Memory B cell (primary cell): ENCODE results near the gene PLCH2.

ENCODE experiments used
- ATAC-seq: fragments of 150-1000 bp; cut with Tn5 transposase; 2 replicates; pipeline ENCODE4 v1.10.0; 2021; ENCODE audit warnings: low read depth, mild to moderate bottlenecking, moderate library complexity
- DNase-seq, 2 donors: peaks; one replicate each; pipeline ENCODE4 v3.0.0; 2022; ENCODE audit warnings: low spot score in 2 of 2
- H3K27ac Mint-ChIP-seq: one replicate; pipeline ENCODE4 v1.8.0; 2022; ENCODE audit warnings: mild to moderate bottlenecking, moderate library complexity, mixed read lengths
- H3K27me3 Mint-ChIP-seq: one replicate; pipeline ENCODE4 v1.8.0; 2022; ENCODE audit warnings: mixed read lengths
- H3K36me3 Mint-ChIP-seq: one replicate; pipeline ENCODE4 v1.8.0; 2022; ENCODE audit warnings: mild to moderate bottlenecking, mixed read lengths
- H3K4me1 Mint-ChIP-seq: one replicate; pipeline ENCODE4 v1.8.0; 2022; ENCODE audit warnings: mixed read lengths
- H3K4me3 Mint-ChIP-seq: one replicate; pipeline ENCODE4 v1.8.0; 2022; ENCODE audit warnings: mild to moderate bottlenecking, moderate library complexity, mixed read lengths
- H3K9me3 Mint-ChIP-seq: one replicate; pipeline ENCODE4 v1.8.0; 2022; ENCODE audit warnings: mixed read lengths

PLCH2 gene

DNA sequence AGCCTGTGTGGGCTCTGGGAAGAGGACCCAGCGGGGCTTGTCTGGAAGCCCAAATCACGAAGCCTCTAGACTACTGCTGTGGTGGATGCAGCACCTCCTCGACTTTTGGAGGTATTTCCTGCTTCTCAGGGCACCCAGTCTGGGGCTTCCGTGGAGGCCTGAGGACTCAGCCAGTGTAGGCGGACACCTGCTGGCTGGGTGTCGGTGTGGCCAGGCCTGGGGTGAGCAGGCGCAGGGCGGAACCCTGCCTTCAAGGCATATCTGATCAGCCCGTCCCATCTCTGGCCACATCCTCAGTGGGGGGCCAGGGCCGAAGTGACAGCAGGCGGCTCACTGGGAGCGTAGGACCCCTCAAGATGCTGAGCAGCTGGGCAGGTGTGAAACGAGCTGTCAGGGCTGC lies 6.9 kb downstream of the PLCH2 start:
- peaks cover 12% of the 10 kb centered on the region for H3K36me3 Mint-ChIP-seq
- no peak overlapping the region for H3K27ac Mint-ChIP-seq
- DNase-seq (no peak), ATAC-seq (no peak)
- H3K9me3 Mint-ChIP-seq, result peaks cover 2% of the 10 kb centered on the region
- peaks cover 7% of the 10 kb centered on the region for H3K4me1 Mint-ChIP-seq
- no peak overlapping the region for H3K4me3 Mint-ChIP-seq
- H3K27me3 Mint-ChIP-seq, result no peaks in the 10 kb centered on the region

DNA sequence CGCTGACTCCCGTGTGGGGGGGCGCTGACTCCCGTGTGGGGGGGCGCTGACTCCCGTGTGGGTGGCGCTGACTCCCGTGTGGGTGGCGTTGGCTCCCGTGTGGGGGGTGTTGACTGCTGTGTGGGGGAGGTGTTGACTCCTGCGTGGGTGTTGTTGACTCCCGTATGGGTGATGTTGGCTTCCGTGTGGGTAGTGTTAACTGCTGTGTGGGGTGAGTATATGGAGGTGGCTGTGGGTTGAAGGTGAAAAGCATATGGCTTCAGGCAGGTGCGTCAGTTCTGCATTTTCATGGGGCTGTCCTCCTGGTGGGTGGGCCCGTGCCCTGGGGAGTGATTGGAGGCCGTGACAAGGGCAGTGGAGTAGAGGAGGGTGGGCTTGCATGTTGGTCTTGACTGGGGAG lies 7.9 kb downstream of the PLCH2 start:
- Mint-ChIP-seq H3K27me3 (no peaks in the 10 kb centered on the region), H3K9me3 (peaks cover 4% of the 10 kb centered on the region), H3K27ac (no peak overlapping the region), H3K4me3 (no peak overlapping the region), H3K4me1 (peaks cover 7% of the 10 kb centered on the region), H3K36me3 (peaks cover 17% of the 10 kb centered on the region)
- no peak for DNase-seq
- ATAC-seq, result no peak

- Mint-ChIP-seq H3K9me3 (peaks cover 4% of the 10 kb centered on the region), H3K36me3 (peaks cover 25% of the 10 kb centered on the region), H3K4me3 (no peak overlapping the region), H3K4me1 (peaks cover 7% of the 10 kb centered on the region), H3K27ac (no peak overlapping the region), H3K27me3 (no peaks in the 10 kb centered on the region)
- ATAC-seq (no peak), DNase-seq (no peak)
Observed at GRCh38 chr1:2486041-2486440, 10.0 kb downstream of the PLCH2 start.

DNA sequence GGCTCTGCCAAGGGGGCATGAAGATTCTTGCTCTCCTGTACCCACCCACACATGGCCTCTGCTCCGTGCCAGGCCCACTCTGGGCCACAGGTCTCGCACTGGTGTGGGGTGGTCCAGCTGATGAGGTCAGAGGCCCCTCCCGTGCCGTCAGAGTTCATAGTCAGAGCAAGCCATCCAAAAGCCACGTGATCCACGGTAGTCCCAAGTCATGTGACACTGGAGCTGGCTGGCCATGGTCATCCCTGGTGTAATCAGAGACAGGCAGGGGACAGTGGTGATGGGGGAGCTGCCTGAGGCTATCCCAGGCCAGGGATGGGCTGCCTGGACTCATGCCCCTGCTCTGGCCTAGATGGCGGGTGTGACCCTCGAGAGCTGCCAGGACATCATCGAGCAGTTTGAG lies 10.5 kb downstream of the PLCH2 start:
- no peaks in the 10 kb centered on the region for H3K27me3 Mint-ChIP-seq
- peaks cover 7% of the 10 kb centered on the region for H3K4me1 Mint-ChIP-seq
- ATAC-seq, result no peak
- no peak overlapping the region for H3K4me3 Mint-ChIP-seq
- DNase-seq, result no peak
- H3K27ac Mint-ChIP-seq, result no peak overlapping the region
- H3K36me3 Mint-ChIP-seq, result peaks cover 29% of the 10 kb centered on the region
- peaks cover 4% of the 10 kb centered on the region for H3K9me3 Mint-ChIP-seq

GRCh38 chr1:2488688-2489087 lies 12.6 kb downstream of the PLCH2 start:
- Mint-ChIP-seq H3K27me3 (no peaks in the 10 kb centered on the region), H3K4me3 (no peak overlapping the region), H3K36me3 (peaks cover 29% of the 10 kb centered on the region), H3K9me3 (peaks cover 4% of the 10 kb centered on the region), H3K27ac (no peak overlapping the region), H3K4me1 (peaks cover 14% of the 10 kb centered on the region)
- DNase-seq, result no peak
- no peak for ATAC-seq

DNA sequence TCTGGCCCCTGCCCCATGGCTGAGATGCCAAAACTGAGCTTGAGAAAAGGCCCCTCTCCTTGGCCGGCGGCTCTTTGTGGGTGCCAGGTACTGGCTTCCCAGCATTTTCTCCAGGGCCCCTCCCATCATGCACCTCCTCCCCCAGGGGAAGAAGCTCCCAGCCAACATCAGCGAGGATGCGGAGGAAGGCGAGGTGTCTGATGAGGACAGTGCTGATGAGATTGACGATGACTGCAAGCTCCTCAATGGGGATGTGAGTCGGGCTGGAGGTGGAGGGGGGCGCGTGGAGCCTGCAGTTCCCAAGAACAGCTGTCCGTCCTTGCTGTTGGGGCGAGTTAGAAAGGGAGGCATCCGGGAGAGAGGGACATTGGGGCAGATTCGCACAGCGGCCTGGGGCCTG lies 13.5 kb downstream of the PLCH2 start:
- H3K36me3 Mint-ChIP-seq, result peaks cover 29% of the 10 kb centered on the region
- no peak overlapping the region for H3K27ac Mint-ChIP-seq
- no peak for DNase-seq
- peaks cover 4% of the 10 kb centered on the region for H3K9me3 Mint-ChIP-seq
- H3K4me3 Mint-ChIP-seq, result no peak overlapping the region
- no peaks in the 10 kb centered on the region for H3K27me3 Mint-ChIP-seq
- H3K4me1 Mint-ChIP-seq, result peaks cover 15% of the 10 kb centered on the region
- ATAC-seq, result no peak

- no peaks in the 10 kb centered on the region for H3K27me3 Mint-ChIP-seq
- H3K4me1 Mint-ChIP-seq, result peaks cover 24% of the 10 kb centered on the region
- H3K27ac Mint-ChIP-seq, result no peak overlapping the region
- ATAC-seq (no peak), DNase-seq (no peak)
- no peak overlapping the region for H3K4me3 Mint-ChIP-seq
- H3K9me3 Mint-ChIP-seq, result peaks cover 4% of the 10 kb centered on the region
- H3K36me3 Mint-ChIP-seq, result peaks cover 25% of the 10 kb centered on the region
Observed at GRCh38 chr1:2492091-2492490, 16.0 kb downstream of the PLCH2 start.

DNA sequence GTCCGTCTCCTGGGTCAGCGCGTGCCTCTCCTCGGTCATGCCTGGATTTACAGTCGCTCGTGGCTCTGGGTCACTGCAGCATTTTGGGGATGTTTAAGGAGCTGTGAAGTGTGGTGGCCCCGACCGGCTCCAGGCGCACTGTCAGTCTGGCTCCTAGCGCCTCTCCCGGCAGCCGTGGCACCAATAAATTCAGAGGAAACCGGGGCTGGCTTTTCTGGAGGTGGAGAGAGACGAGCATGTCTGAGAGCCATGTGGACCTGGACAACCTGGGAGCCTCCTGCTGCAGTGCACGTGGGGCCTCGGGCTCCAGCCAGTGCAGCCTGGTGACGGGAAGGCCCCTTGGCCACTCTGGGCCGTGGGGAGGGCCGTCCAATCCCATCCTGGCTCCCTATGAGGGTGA lies 17.1 kb downstream of the PLCH2 start:
- peaks cover 16% of the 10 kb centered on the region for H3K36me3 Mint-ChIP-seq
- no peak overlapping the region for H3K4me3 Mint-ChIP-seq
- H3K27ac Mint-ChIP-seq, result no peak overlapping the region
- DNase-seq, result no peak
- H3K4me1 Mint-ChIP-seq, result peaks cover 28% of the 10 kb centered on the region
- H3K27me3 Mint-ChIP-seq, result no peaks in the 10 kb centered on the region
- ATAC-seq, result no peak
- H3K9me3 Mint-ChIP-seq, result peaks cover 1% of the 10 kb centered on the region

GRCh38 chr1:2493691-2494322 lies 17.7 kb downstream of the PLCH2 start:
- peak; percentile 13 for ATAC-seq
- Mint-ChIP-seq H3K27ac (peak overlapping the region; percentile 25), H3K27me3 (no peaks in the 10 kb centered on the region), H3K9me3 (no peaks in the 10 kb centered on the region), H3K4me1 (peaks cover 28% of the 10 kb centered on the region), H3K4me3 (peak overlapping the region; percentile 9), H3K36me3 (peaks cover 13% of the 10 kb centered on the region)
- DNase-seq, result no peak

DNA sequence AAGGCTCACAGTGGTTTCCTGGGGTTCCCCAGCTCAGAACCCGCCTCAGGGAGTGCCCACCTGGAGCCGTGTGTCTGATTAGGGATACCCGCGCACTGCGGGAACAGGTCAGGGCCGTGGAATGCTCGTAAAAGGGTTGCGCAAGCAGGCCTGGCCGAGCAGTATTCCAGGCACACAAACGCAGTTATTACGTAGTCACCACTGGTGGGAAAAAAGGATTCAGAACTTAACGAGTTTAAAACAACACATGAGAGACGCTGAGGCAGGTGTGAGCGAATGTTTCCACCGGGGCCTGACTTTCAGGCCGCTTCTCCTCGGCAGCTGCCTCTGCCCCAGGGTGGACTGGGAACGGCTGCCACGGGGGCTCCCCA lies 18.2 kb downstream of the PLCH2 start:
- Mint-ChIP-seq H3K27me3 (no peaks in the 10 kb centered on the region), H3K27ac (peak overlapping the region; percentile 25), H3K9me3 (no peaks in the 10 kb centered on the region), H3K4me3 (no peak overlapping the region), H3K4me1 (peaks cover 32% of the 10 kb centered on the region), H3K36me3 (peaks cover 8% of the 10 kb centered on the region)
- no peak for ATAC-seq
- no peak for DNase-seq

DNA sequence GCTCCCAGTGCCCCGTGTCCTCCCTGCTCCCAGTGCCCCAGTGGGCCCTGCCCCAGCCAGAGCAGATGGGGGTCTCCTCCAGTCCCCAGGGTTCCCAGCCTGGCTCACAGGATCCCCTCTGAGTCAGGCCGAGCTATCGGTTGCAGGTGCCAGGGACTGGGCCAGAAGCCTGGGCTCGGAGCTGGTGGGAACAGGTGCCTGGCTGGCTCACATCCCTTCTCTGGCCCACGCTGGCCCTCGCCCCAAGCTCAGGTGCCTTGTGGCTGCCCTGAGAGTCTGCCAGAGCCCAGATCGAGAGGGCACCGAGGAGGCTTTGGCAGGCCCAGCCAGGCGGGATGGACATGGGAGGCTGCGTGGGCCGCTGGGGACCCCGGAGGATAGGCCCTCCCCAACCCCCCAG lies 18.9 kb downstream of the PLCH2 start:
- peaks cover 5% of the 10 kb centered on the region for H3K36me3 Mint-ChIP-seq
- no peak for DNase-seq
- H3K27me3 Mint-ChIP-seq, result no peaks in the 10 kb centered on the region
- no peak overlapping the region for H3K4me3 Mint-ChIP-seq
- no peaks in the 10 kb centered on the region for H3K9me3 Mint-ChIP-seq
- peaks cover 32% of the 10 kb centered on the region for H3K4me1 Mint-ChIP-seq
- ATAC-seq, result no peak
- peak overlapping the region; percentile 25 for H3K27ac Mint-ChIP-seq

- Mint-ChIP-seq H3K9me3 (no peaks in the 10 kb centered on the region), H3K27ac (no peak overlapping the region), H3K4me3 (no peak overlapping the region), H3K36me3 (peaks cover 3% of the 10 kb centered on the region), H3K4me1 (peaks cover 36% of the 10 kb centered on the region), H3K27me3 (no peaks in the 10 kb centered on the region)
- ATAC-seq (no peak), DNase-seq (no peak)
Observed at GRCh38 chr1:2495546-2495945, 19.5 kb downstream of the PLCH2 start.

- Mint-ChIP-seq H3K27me3 (no peaks in the 10 kb centered on the region), H3K36me3 (peaks cover 3% of the 10 kb centered on the region), H3K27ac (peak overlapping the region; percentile 28), H3K4me3 (peak overlapping the region; percentile 67), H3K9me3 (no peaks in the 10 kb centered on the region), H3K4me1 (peaks cover 39% of the 10 kb centered on the region)
- DNase-seq (peak; percentile 37 to 54), ATAC-seq (peak; percentile 83)
Observed at GRCh38 chr1:2496087-2496622, 20.1 kb downstream of the PLCH2 start.

GRCh38 chr1:2496746-2497145 lies 20.7 kb downstream of the PLCH2 start:
- H3K4me1 Mint-ChIP-seq, result peaks cover 39% of the 10 kb centered on the region
- H3K9me3 Mint-ChIP-seq, result no peaks in the 10 kb centered on the region
- H3K36me3 Mint-ChIP-seq, result no peaks in the 10 kb centered on the region
- ATAC-seq (no peak), DNase-seq (no peak)
- H3K27me3 Mint-ChIP-seq, result no peaks in the 10 kb centered on the region
- no peak overlapping the region for H3K27ac Mint-ChIP-seq
- peak overlapping the region; percentile 67 for H3K4me3 Mint-ChIP-seq

DNA sequence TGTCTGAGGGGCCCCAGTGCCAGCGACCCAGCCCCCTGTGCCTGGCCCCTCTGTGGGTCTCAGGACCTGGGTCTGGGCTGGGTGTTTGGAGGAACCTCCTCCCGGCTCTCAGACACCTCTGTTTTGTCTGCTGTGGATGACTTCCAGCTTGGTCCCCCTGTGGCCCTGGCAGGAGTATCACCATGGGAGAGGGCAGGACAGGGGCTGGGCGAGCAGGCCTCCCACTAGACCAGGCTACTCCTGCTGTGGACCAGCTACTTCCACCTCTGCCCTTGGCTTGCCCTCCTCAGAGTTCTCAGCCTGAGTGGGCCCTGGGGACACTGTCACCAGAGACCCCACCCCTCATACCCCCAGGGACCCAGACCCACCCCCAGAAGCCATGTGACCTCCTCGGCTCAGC lies 21.8 kb downstream of the PLCH2 start:
- no peak for ATAC-seq

More for the DNA sequence above, 21.8 kb downstream of the PLCH2 start:
- no peaks in the 10 kb centered on the region for H3K36me3 Mint-ChIP-seq
- no peak for DNase-seq
- no peak overlapping the region for H3K27ac Mint-ChIP-seq
- no peak overlapping the region for H3K4me3 Mint-ChIP-seq
- H3K27me3 Mint-ChIP-seq, result no peaks in the 10 kb centered on the region
- H3K4me1 Mint-ChIP-seq, result peaks cover 39% of the 10 kb centered on the region
- H3K9me3 Mint-ChIP-seq, result no peaks in the 10 kb centered on the region
